GM19455 (cell line): ENCODE results near the gene OXSR1.
"Not testable (repeated sequence)": the region's sequence is repeated elsewhere in the genome, so short reads cannot be mapped to it uniquely, and the experiment has no call there.

Source experiments
- ATAC-seq: cut with Tn5 transposase; IDR thresholded peaks from one replicate; pipeline ENCODE4 v1.9.1; 2021; ENCODE audit not compliant: unreplicated experiment

OXSR1 gene

DNA sequence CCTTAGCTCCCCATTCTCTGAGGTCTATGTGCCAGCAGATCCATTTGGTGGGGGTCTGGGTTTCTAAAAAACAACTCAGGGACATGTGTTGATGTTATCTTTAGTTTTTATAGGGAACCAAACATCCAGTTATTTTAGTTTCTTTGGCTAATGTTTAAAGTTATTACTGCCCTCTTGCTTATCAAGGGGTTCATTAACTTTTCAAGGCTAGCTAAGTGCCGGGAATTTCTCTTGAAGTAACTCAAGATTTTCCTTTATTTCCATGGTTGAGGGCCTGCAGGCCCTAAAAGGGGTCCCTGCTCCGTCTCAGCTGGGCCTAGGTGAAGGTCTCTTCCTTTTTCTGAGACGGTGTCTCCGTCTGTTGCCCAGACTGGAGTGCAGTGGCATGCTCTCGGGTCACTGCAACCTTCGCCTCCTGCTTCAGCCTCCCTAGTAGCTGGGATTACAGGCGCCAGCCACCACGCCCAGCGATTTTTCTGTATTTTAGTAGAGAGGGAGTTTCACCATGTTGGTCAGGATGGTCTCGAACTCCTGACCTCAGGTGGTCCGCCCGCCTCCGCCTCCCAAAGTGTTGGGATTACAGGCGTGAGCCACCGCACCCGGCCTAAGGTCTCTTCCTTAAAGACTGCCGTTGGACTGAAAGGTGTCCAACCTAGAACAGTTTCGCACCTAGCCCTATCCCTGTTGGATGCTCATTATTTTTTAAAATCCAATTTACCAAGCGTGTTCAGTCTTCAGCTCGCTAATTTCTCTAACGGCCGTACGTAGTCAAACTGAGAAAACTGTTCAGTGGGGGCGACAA is 1.3 kb upstream of the OXSR1 start:
- ATAC-seq, result no peak

DNA sequence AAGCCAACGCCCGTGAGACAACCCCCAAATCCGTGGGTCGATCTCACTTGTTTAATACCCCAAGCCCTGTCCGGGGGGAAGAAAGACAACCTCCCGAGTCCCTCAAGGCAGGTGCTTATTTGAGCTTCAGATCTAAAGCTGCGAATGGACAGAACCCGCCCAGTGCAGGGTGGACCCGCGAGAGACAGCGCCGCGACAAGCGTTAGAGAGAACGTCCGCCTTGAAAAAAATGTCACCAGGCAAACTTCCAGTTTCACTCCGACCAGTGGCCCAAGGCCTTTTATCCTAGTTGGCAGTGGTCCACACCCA is 740 bp upstream of the OXSR1 start:
- ATAC-seq, result peak; percentile 28

DNA sequence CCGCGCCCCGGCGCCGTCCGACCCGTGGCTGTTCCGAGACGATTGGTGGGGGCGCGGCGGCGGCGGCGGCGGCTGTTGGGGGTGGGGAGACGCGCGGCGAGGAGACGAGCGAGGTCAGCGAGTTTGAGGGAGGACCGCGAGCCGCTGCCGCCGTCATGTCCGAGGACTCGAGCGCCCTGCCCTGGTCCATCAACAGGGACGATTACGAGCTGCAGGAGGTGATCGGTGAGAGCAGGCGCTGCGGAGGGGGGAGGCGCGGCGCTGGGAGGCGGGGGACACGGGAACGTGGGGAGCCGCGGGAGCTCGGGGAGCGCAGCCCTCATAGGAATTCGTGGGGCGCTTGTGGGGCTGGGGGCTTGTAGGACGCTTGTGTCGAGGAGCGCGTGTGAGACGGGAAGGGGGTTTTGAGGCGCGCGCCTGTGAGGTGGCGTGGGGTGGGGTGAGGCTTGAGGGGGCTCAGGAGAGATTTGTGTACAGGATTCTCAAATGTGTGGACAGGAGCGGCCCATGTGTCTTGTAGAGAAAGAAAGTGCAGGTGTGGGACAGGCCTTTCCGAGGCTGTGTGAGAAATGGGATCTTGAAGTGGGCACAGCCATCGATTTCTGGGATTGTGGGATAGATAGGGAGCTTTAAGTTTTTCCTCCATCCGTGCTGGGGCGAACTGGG is 518 bp downstream of the OXSR1 start:
- peak; percentile 1 for ATAC-seq

DNA sequence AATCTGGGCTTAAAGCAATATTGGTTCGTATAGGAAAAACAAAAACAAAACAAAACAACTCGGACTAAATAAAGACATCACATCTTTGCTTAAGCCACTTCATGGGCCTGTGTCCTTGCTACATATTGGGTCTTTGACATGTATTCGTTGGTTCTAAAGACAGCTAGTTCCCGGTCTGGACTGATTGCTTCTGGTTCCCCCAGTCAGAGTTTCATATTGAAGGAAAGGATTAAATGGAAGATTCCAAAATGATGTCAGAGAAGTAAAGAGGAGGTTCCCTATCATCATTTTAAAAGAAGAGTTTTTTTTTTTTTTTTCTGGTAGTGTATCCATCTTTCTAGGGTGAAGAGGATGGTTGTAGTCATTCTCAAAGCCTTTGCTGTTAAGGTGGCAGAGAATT is 2.3 kb downstream of the OXSR1 start:
- ATAC-seq, result no peak

DNA sequence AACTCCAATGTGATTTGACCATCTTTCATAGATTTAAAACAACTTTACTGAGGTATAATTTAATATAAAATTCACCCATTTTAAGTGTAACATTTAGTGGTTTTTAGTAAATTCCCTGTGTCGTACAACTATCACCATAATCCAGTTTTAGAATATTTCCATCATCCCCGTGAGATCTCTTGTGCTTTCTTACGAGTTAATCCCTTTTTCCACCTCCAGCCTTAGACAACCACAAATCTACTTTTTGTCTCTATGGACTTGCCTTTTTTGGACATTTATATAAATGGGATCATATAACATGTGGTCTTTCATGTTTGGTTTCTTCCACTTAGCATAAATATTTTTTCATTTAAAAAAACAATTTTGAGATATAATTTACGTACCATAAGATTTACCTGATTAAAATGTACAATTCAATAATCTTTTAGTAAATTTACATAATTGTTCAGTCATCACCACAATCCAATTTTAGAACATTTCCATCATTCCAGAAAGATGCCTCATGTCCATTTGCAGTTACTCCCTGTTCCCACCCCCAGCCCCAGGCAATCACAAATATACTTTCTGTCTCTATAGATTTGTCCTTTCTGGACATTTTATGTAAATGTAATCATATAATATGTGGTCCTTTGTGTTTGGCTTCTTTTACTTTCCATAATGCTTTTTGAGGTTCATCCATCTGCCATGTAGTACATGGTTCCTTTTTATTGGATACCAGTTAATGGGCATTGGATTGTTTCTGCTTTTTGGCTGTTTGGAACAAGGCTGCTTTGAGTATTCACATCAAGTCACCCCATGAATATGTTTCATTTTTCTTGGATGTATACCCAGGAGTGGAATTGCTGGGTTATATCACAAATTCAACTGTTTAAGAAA is 3.1 kb downstream of the OXSR1 start:
- ATAC-seq, result no peak

DNA sequence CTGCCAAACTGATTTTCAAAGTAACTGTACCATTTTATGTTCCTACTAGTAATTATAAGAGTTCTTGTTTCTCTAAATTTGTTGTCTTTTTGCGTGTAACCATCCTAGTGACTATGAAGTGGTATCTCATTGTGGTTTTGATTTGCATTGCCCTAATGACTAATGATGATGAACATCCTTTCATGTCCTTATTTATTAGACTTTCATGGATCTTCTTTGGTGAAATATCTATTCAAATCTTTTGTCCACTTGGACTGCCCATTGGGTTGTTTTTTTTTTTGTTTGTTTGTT is 3.6 kb downstream of the OXSR1 start:
- ATAC-seq, result no peak

DNA sequence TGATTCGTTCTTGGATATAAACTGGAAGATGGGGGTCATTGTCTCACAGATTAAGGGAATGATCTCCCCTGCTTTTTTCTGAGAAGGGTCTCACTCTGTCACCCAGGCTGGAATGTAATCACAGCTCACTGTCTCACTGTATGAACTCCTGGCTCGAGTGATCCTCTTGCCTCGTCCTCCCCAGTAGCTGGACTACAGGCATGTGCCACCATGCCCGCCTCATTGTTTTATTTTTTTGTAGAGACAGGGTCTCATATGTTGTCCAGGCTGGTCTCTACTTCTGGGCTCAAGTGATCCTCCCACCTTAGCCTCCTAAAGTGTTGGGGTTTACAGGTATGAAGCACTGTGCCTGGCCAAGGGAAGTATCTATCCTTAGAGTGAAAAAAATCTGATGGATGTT is 5.4 kb downstream of the OXSR1 start:
- ATAC-seq, result no peak

DNA sequence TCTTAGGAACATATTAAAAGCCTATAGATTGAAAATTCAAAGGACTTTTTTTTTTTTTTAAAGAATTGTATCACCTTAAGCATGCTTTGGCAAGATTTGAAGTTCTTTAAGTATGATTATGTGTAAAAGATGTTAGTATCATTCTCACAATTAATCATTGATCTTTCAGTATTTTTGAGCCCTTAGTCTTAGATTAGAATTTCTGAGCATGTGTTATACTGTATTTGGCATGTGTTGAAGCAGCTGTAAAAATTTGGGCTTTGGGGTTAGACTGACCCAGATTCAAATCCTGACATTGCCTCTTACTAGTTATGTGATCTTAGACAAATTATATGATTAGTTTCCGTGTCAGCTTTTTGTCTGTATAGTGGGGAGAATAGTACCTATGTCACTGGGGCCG is 6.3 kb downstream of the OXSR1 start:
- ATAC-seq, result no peak

DNA sequence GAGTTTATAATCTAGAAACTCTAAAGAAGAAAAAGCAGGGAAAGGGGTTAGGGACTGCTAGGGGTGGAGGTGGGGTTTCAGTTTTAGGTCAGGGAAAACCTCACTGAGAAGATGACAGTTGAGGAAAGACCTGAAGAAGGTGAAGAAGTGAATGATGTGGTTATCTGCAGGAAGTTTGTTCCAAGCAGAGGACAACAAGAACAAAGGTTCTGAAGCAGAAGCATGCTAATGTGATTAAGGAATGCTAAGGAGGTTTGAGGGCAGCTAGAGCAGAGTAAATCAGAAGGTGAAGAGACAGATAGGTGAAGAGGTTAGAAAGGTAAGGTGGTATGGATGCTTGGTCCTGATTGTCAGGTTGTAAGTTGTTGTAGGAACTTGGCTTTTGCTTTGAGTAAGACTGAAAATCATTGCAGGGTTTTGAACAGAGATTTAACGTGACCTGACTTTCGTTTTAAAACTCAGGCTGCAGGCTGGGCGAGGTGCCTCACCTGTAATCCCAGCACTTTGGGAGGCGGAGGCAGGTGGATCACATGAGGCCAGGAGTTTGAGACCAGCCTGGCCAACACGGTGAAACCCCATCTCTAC is 8.6 kb downstream of the OXSR1 start:
- peak; percentile 56 for ATAC-seq

DNA sequence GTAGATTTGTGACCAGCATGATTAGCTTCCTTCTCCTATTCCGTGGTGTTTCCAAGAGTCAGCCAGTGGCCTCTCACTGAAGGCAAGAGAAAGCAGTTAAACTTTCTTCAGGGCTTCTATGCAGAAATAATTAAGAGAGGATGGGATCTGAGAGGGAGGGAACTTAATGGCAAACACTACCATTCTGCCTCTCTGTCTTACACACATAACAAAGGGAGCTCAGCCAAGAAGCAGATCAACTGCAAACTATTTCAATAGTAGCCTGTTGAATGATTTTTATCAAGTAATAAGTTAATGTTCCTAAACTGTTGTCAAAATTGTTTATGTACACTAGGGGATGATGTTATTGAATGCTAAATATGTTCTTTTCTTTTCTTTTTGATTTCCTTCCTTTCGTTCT is 11.8 kb downstream of the OXSR1 start:
- ATAC-seq, result no peak

DNA sequence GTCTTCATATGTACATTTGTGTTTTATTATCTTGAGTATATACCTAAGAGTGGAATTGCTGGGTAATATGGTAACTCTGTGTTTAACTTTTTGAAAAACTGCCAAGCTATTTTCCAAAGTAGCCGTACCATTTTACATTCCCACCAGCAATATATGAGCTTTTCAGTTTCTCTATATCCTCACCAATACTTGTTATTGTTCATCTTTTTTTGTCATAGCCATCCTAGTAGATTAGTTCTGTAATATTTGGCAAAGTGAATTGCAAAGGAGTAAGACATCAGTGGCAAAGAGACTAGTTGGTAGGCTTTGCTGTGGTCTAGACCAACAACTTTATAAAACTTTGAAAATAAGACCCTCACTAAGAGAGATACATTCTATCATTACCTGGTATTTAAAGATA is 21.4 kb downstream of the OXSR1 start:
- no peak for ATAC-seq

DNA sequence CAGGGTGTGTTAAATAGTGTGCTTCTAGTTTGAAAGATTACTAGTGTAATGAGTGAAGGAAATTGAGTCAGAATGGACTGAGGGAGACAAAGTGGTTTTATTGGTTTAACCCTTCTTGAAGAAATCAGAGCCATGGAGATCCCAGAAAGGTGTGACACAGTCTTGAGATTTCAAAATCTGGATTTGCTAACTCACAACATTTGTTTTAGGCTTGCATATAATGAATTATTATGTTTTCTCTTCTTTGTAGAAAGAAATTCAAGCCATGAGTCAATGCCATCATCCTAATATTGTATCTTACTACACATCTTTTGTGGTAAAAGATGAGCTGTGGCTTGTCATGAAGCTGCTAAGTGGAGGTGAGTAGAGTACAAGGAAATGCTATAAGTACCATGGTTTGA is 25.1 kb downstream of the OXSR1 start:
- ATAC-seq, result no peak

DNA sequence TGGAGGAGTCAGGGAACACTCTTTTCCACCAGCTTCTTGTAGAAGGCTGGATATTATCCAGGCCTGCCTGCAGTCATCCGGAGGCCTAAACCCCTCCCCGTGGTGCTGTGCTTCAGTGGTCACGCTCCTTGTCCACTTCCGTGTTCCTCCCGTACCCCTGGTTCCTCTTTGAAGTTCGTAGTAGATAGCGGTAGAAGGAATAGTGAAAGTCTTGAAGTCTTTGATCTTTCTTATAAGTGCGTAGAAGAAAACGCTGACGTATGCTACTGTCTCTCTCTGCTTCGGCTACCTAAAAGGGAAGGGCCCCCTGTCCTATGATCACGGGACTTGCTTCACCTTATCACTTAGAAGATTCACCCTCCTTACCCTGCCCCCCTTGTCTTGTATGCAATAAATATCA is 37.6 kb downstream of the OXSR1 start:
- not testable (repeated sequence) for ATAC-seq

DNA sequence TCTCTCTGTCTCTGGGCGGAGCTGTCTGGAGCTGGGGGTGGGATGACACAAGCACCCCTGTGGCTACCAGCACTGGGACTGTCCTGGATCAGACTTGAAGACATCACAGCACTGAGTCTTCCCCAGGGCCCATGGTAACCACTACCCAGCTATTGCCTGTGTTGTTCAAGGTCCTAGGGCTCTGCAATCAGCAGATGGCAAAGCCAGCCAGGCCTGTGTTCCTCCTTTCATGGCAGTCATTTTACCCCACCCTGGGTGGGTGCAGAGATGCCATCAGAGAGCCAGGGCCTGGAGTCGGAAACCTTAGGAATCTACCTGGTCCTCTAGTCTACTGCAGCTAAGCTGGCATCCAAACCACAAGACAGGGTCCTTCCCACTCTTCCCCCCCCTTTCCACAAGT is 38.4 kb downstream of the OXSR1 start:
- ATAC-seq, result no peak

DNA sequence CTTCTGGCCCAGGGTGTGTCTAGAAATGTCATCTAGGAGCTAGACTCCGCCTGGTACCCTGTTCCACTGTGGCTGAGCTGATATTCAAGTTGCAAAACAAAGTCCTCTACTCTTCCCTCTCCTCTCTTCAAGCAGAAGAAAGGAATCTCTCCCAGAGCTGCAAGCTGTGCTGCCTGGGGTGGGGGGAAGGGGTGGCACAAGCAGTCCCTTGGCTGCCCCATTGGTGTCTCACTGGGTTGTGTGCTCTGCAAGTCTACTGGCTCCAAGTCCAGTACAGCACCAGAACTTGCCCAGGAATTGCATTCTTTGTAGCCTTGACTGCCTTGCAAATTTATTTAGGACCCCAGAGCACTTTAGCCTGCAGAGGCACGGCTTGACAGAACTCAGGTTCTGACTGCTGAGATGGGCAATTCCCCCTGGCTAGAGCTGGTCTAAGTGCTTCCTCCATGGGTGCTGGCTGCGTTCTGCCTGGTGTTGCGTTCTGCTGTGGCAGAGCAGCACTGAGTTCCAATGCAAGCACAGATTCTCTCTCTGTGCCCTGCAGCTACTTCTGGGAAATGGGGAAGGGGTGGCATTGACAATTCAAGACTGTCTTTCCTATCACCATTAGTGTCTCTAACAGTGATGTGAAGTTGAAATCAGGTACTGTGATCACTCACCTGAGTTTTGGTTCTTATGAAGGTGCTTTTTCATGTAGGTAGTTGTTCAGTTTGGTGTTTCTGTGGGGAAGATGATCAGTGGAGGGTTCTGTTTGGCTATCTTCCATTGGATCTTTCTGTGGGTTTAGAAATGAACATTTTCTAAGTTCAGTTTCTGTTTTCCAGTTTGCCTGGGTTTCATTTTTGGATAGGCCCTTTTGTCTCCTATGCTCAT is 39.5 kb downstream of the OXSR1 start:
- ATAC-seq, result no peak

DNA sequence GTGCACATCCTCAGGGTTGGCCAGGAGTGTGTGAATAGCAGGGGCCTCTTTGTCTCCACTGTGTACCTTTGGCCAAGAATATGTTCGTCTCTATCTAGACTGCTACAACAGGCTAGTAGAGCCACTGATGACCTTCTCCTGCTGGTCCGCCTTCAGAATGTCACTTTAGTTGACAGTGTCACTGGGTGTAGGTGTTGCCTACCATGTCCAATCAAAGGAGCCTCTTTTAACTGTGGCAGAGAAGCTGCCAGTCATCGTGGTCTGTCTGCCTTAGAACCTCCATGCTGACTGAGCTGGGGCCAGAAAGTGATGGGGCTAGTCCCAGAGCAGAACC is 40.1 kb downstream of the OXSR1 start:
- ATAC-seq, result no peak

DNA sequence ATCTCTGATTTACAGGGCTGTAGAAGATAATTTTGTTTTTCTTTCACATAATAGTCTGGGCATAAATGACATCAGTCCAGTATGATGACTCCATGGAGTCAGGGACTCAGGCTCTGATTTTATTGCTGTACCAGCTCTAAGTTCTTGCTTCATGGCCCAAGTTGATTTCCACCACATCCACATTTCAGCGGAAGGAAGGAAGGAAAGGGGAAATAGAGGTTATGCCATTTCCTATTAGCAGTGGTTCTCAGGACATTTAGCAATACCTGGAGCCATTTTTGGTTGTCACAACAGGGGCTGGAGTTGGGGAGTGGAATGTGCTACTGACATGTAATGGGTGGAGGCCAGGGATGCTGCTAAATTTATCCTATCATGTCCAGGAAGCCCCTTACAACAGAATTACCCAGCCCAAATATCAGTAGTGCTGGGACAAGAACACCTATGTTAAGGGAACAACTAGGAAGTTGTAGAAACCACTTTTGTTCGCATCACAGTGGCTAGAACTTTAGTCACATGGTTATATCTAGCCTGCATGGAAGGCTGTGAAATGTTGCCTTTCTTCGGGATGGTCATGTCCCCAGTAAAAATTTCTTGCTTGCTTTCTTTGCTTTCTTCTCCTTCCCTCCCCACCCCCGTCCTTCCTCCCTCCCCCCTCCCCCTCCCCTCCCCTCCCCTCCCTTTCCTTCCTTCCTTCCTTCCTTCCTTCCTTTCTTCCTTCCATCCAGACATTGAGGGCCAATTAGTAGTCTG is 42.1 kb downstream of the OXSR1 start:
- ATAC-seq, result no peak

DNA sequence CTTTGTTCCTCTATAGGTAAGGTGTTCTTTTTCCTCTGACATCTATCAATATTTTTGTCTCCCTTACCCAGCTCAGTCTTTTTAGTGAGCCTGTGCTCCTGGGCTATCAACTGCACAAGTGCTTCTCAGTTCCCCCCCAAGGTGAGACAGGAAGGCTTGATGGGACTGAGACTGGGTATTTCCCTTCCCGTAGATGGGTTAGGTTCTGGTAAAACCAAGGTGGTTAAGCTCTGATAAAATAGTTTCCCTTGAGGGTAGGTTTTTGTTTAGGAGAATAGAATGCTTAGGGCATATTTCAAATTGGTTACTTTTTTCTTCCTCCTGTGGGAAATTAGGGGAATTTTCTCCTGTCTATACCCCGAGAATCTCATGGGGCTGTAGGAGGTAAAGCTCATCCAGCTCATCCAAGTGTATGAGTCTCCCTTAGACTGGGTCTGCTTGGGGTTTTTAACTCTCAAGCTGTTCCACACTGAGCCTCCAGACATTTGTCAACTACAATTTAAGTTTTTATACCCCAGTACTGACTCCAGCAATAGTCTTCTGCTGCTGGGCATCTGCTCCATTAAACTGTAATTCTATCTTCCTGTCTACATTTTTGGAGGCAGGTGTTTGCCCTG is 44.9 kb downstream of the OXSR1 start:
- ATAC-seq, result peak; percentile 67

DNA sequence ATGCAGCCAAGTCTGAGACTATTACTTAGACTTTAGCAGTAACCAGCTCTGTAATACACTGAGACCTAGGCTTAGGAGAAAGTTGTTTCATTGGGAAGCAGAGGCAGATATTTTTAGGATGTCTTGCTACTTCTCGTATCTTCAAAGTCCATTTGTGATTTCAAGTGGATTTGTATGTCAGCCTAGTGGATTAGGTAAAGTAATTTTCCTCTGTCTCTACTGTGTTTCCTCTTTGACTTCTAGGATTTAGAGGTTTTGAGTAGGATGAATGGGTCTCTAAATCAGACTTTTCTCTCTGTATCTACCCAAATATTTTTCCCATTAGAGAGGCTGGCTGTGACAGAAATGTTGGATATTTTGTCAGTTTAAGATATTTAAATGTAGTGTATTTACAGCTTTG is 46.8 kb downstream of the OXSR1 start:
- no peak for ATAC-seq

DNA sequence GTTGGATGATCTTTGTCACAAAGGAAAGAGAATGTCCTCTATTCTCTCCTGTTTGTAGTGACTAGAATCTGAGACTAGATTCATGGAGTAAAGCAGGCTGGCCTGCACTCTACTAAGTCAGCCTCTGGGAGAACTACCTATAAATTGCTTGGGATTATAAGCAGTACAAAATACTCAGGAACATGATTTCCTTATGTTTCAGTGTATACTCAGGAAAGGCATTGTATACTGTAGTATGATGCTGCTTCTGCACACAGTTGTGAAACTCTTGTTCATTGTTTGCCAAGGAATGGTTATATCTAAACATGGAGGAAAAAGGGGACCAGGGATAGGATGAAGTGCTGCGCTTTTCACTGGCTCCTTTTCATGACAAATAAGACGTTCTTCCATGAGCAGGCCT is 49.2 kb downstream of the OXSR1 start:
- no peak for ATAC-seq
